Left renal pelvis (tissue), 4 donors: ENCODE measurements around the gene RGS9. TPM values are rescaled to one million over a fixed set of nuclear protein-coding genes. Genes with fewer than 3 reads are reported as not detected.

Source experiments
- DNase-seq, 4 donors: peaks; one replicate each; pipeline ENCODE4 v3.0.0-alpha.2; 2013; ENCODE audit warnings: low read depth in 4 of 4, low spot score in 3 of 4
- polyA plus RNA-seq, 4 donors: library from polyadenylated mRNA; unstranded; fragments of 120-200 nt; gene quantifications; one replicate each; pipeline ENCODE4 v1.2.1, GENCODE V29; 2013; ENCODE audit not compliant: insufficient read length in 4 of 4

Gene RGS9
- polyA plus RNA-seq, 4 donors: 11.7 to 17.8 (median 14.0) TPM

- DNase-seq: no peak
These were observed 99.2 kb downstream of the RGS9 start for GRCh38 chr17:65236321-65236720.

GRCh38 chr17:65243838-65244625 is 106.9 kb downstream of the RGS9 start:
- DNase-seq: no peak

GRCh38 chr17:65246252-65246651 is 109.1 kb downstream of the RGS9 start:
- DNase-seq: no peak

GRCh38 chr17:65249774-65250173 is 112.6 kb downstream of the RGS9 start:
- DNase-seq: no peak

GRCh38 chr17:65254166-65254565 is 117.0 kb downstream of the RGS9 start:
- no peak for DNase-seq

GRCh38 chr17:65259281-65259680 is 122.1 kb downstream of the RGS9 start:
- DNase-seq: no peak

- DNase-seq: no peak
These were observed 122.7 kb downstream of the RGS9 start for GRCh38 chr17:65259696-65260485.

- no peak for DNase-seq
These were observed 123.5 kb downstream of the RGS9 start for GRCh38 chr17:65260626-65261025.

- DNase-seq: no peak
These were observed 124.0 kb downstream of the RGS9 start for GRCh38 chr17:65261152-65261551.

GRCh38 chr17:65261682-65262636 is 124.8 kb downstream of the RGS9 start:
- DNase-seq: no peak

- DNase-seq: no peak
These were observed 128.1 kb downstream of the RGS9 start for GRCh38 chr17:65265276-65265675.

GRCh38 chr17:65268832-65269231 is 131.7 kb downstream of the RGS9 start:
- no peak for DNase-seq

GRCh38 chr17:65270499-65271253 is 133.5 kb downstream of the RGS9 start:
- DNase-seq: no peak

- no peak for DNase-seq
These were observed 134.1 kb downstream of the RGS9 start for GRCh38 chr17:65271296-65271695.

Other genes starting within 250 kb of the RGS9 start
- 10 to 100 TPM; 14.6 to 33.5 (median 24.1) TPM for gene LRRC37A3, start 217.9 kb upstream of the RGS9 start, polyA plus RNA-seq
- gene GNA13, start 80.6 kb upstream of the RGS9 start, polyA plus RNA-seq: 10 to 100 TPM; 50.0 to 83.5 (median 66.9) TPM